IPS-18a (cell line): ENCODE data around the gene DYRK3.

Experiments
- H3K27ac ChIP-seq: one replicate; pipeline ENCODE4 v1.5.1; 2013; ENCODE audit warnings: low read length
- H3K27me3 ChIP-seq: one replicate; pipeline ENCODE4 v1.6.1; 2013; ENCODE audit warnings: mild to moderate bottlenecking, low read length; ENCODE audit not compliant: control insufficient read depth, insufficient read depth
- H3K36me3 ChIP-seq: one replicate; pipeline ENCODE4 v1.6.1; 2013; ENCODE audit warnings: low read depth, low read length; ENCODE audit not compliant: control insufficient read depth
- H3K4me1 ChIP-seq: one replicate; pipeline ENCODE4 v1.6.1; 2013; ENCODE audit warnings: low read depth, low read length; ENCODE audit not compliant: control insufficient read depth
- H3K4me3 ChIP-seq: one replicate; pipeline ENCODE4 v1.5.1; 2013; ENCODE audit warnings: low read length
- H3K9ac ChIP-seq: one replicate; pipeline ENCODE4 v1.6.1; 2013; ENCODE audit warnings: mild to moderate bottlenecking, low read length, moderate library complexity
- H3K9me3 ChIP-seq: one replicate; pipeline ENCODE4 v1.6.1; 2013; ENCODE audit warnings: low read depth, low read length; ENCODE audit not compliant: control insufficient read depth

The DYRK3 gene

DNA sequence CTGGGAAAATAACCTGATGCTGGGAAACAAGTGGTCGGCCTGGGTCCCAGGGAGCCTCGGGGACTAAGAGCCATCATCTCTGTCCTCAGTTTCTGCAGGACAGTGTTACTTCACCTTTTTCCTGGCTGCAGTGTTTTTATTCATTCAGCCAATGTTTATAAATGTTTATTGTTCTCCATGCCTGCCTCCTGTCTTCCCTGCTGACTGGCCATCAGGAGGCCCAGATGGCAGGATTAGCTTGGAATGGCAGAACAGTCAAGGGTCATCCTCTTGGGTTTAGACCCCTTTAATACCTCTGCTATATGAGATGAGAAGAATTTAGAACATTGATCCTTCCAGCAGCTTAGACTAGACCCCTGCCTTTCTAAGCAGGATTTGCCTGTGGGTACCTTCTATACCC lies 62.7 kb downstream of the DYRK3 start:
- H3K27ac ChIP-seq = no peak overlapping the region
- H3K9me3 ChIP-seq = no peaks in the 10 kb centered on the region
- H3K9ac ChIP-seq = no peak overlapping the region
- peaks cover 37% of the 10 kb centered on the region for H3K4me1 ChIP-seq
- no peaks in the 10 kb centered on the region for H3K27me3 ChIP-seq
- H3K36me3 ChIP-seq = no peaks in the 10 kb centered on the region
- no peak overlapping the region for H3K4me3 ChIP-seq
